ENCODE measurements around the gene ZNF800.
"Not testable (repeated sequence)": the region's sequence is repeated elsewhere in the genome, so short reads cannot be mapped to it uniquely, and the experiment has no call there.

- not testable (repeated sequence) for TF ChIP-seq CTCF, EP300 (IDR thresholded peaks at IDR 0.05)
Measured at GRCh38 chr7:127395104-127395503, 2.6 kb upstream of the ZNF800 start.
